Activated CD4-positive, alpha-beta memory T cell treated with anti-CD3 and anti-CD28 coated beads for 36 hours (primary cell): ENCODE data around the gene TAF4. TPM values are rescaled to one million over a fixed set of nuclear protein-coding genes. Genes with fewer than 3 reads are reported as not detected.

ENCODE experiments used
- CTCF ChIA-PET: fragments of 350-600 bp; sonication (Branson Sonifier 250); formaldehyde crosslinking; loops from one replicate; lab custom pipeline; 2021; ENCODE audit warnings: antibody characterized with exemption, inconsistent platforms; lab: Charles Lee
- POLR2A ChIA-PET: fragments of 350-600 bp; sonication (Branson Sonifier 250); formaldehyde crosslinking; loops from one replicate; lab custom pipeline; 2021; ENCODE audit warnings: antibody characterized with exemption; lab: Charles Lee
- DNase-seq: peaks from one replicate; pipeline ENCODE4 v3.0.0-alpha.2; 2020
- H3K27ac Mint-ChIP-seq: one replicate; pipeline ENCODE4 v1.8.0; 2021; ENCODE audit warnings: mixed read lengths
- H3K27me3 Mint-ChIP-seq: one replicate; pipeline ENCODE4 v1.8.0; 2021; ENCODE audit warnings: mixed read lengths
- H3K36me3 Mint-ChIP-seq: one replicate; pipeline ENCODE4 v1.8.0; 2021; ENCODE audit warnings: mixed read lengths
- H3K4me1 Mint-ChIP-seq: one replicate; pipeline ENCODE4 v1.8.0; 2021; ENCODE audit warnings: low read depth, mixed read lengths
- H3K4me3 Mint-ChIP-seq: one replicate; pipeline ENCODE4 v1.8.0; 2021; ENCODE audit warnings: mild to moderate bottlenecking, mixed read lengths
- H3K9me3 Mint-ChIP-seq: one replicate; pipeline ENCODE4 v1.8.0; 2021; ENCODE audit warnings: mixed read lengths
- intact Hi-C: fragments of 100-400 bp; cut with micrococcal nuclease; formaldehyde crosslinking; loops from one replicate; pipeline ENCODE4 v1.15.1; 2023
- total RNA-seq, 2 experiments: library from RNA; stranded (reverse); gene quantifications; one replicate each; pipeline ENCODE4 v1.2.3, GENCODE V29; 2021

The TAF4 gene
- total RNA-seq, 2 experiments from 2014 or later: 15.3 to 17.0 TPM

DNA sequence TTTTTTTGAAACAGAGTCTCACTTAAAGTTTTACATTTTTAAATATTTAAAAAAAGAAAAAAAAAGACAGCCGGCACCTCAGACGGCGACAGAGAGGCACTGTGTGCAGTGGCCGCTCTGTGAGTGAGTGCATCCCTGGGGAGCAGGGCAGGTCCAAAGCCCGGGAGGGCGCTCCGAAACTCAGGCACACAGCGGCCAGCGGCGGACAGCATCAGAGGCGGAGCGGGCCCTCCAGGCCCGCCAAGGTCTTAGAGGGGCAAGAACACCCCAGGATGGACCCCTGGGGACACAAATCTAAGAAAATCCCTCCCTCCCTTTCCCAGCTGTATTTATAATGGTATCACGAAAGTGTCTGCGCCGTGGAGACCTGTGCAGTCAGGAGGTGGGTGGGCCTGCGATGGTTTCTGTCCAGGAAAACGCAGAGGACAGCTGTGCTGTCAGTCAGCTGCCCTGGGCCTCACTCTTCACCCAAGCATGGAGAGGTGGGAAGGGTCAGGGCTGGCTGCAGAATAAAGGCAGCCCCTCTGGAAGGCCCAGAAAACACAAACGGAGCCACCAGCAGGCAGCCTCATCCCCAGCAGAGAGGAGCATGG, 43.8 kb downstream of the TAF4 start:
- intact Hi-C loops: no loop called here
- H3K27me3 Mint-ChIP-seq: no peaks in the 10 kb centered on the region
- CTCF ChIA-PET: interaction anchor here (1.9 kb wide), 1 partner anchor 11 kb away, joined by 7 read pairs; no protein-coding TSS in a partner anchor
- POLR2A ChIA-PET: no interaction called here
- no peak for DNase-seq
- H3K36me3 Mint-ChIP-seq: no peaks in the 10 kb centered on the region
- H3K4me1 Mint-ChIP-seq: peaks cover 31% of the 10 kb centered on the region
- H3K9me3 Mint-ChIP-seq: no peaks in the 10 kb centered on the region
- no peak overlapping the region for H3K27ac Mint-ChIP-seq
- no peak overlapping the region for H3K4me3 Mint-ChIP-seq

GRCh38 chr20:62020935-62021701, 44.6 kb downstream of the TAF4 start:
- Mint-ChIP-seq H3K4me1 (peaks cover 27% of the 10 kb centered on the region), H3K27me3 (no peaks in the 10 kb centered on the region), H3K9me3 (no peaks in the 10 kb centered on the region), H3K4me3 (no peak overlapping the region), H3K36me3 (no peaks in the 10 kb centered on the region), H3K27ac (no peak overlapping the region)
- POLR2A ChIA-PET: no interaction called here
- CTCF ChIA-PET: interaction anchor here (1.9 kb wide), 1 partner anchor 10 kb away, joined by 7 read pairs; no protein-coding TSS in a partner anchor
- intact Hi-C loops: no loop called here
- no peak for DNase-seq

GRCh38 chr20:62019881-62020492, 45.7 kb downstream of the TAF4 start:
- Mint-ChIP-seq H3K36me3 (no peaks in the 10 kb centered on the region), H3K4me3 (no peak overlapping the region), H3K27ac (no peak overlapping the region), H3K27me3 (no peaks in the 10 kb centered on the region), H3K4me1 (peaks cover 16% of the 10 kb centered on the region), H3K9me3 (no peaks in the 10 kb centered on the region)
- POLR2A ChIA-PET: no interaction called here
- intact Hi-C loops: no loop called here
- CTCF ChIA-PET: interaction anchor here (1.1 kb wide), 1 partner anchor 9 kb away, joined by 6 read pairs; no protein-coding TSS in a partner anchor
- DNase-seq: no peak

DNA sequence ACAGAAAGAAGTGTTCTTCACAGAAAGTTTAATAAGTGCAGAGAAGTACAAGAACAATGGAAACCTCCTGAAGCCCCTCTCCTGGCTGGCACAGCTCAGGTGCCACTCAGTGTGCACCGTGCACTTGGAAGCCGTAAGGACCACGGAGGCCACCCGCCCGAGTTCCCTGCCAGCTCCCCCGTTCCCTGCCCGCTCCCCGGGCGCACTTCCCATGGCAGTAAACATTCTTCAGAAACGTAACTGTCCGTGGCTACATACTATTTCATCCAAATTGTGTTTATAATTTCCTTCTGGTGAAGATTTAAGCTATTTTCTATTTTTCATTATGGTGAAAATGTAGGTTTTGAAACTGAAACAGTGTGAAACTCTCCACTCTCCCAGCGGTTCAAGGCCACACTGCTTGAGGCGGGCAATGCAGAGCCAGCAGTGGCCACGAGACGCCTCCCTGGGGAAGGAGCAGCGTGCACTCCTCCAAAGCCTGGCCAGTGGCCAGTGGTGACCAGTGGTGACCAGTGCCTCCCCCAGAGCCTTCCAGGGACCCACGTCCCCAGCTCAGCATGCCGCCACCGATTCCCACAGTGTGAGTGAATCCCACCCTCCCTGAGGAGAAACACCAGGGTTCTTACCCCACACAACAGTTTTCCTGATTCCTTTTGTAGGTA, 46.4 kb downstream of the TAF4 start:
- H3K27ac Mint-ChIP-seq: no peak overlapping the region
- H3K9me3 Mint-ChIP-seq: no peaks in the 10 kb centered on the region
- ChIA-PET CTCF (interaction anchor here (1.1 kb wide), 1 partner anchor 8 kb away, joined by 6 read pairs; no protein-coding TSS in a partner anchor), POLR2A (no interaction called here)
- peaks cover 2% of the 10 kb centered on the region for H3K36me3 Mint-ChIP-seq
- DNase-seq: no peak
- intact Hi-C loops: no loop called here
- H3K4me3 Mint-ChIP-seq: no peak overlapping the region
- peaks cover 12% of the 10 kb centered on the region for H3K4me1 Mint-ChIP-seq
- H3K27me3 Mint-ChIP-seq: no peaks in the 10 kb centered on the region

DNA sequence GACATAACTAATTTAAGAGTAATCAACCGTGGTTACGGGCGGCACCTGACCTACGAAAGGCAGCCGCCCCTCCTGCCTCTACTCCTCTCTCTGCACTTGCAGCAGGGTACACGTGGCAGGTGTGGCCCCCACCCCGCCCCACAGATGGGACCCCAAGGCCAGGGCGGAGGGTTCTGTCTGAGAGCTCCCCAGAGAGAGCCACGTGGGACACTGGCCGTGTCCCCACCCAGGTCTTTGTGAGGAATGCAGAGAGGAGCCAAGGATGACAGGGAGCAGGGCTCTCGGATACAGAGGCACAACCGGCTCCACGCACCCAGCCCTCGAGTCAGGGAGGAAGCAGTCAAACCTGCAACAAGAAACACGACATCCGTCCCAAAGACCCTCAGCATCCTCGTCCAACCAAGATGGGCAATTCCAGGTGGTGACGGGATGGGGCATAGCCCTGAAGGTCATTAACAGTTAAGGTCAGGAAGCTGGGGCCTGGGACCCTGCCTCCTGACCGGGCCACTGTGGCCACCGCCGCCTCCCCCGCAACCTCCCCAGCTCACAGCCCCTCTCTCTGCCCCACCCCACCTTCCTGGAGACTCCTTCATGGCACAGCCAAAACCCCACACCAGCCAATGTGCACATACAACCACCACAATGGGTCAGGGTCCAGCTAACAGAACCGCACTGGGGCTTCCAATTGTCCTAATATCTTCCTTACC, 47.1 kb downstream of the TAF4 start:
- no peak for DNase-seq
- CTCF ChIA-PET: interaction anchor here (1.1 kb wide), 1 partner anchor 8 kb away, joined by 6 read pairs; no protein-coding TSS in a partner anchor
- POLR2A ChIA-PET: no interaction called here

DNA sequence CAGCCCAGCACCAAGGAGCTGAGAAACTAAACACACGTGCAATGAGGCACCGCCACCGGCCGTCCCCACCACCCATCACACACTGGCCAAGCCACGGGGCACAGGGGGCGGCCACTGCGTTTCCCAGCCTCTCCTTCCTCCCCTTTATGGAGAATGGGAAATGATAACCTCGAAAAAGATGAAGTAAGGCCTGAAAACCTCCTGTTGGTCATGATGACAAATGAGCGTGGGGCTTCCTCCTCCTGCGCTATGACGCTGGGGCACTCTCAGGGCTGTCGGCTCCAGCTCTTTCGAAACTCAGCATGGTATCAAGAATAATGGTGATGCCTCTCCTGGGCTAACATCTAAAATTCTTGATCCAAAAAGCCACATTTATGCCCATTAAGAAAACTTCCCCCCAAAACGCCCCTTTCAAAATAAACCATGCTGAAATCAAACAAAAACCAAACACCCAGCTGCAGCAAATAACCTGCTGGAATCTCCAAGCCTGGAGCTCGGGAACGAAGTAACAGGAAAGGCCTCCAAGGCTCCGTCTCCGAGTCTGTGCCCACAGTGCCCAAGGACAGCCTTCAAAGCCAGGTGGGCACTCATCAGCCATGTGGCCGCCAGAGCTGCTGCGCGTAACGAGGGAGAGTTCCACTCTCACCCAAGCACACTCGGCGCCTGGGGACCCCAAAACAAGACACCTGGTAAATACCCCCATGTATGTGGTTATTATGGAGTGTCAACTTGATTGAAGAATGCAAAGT, 50.0 kb downstream of the TAF4 start:
- H3K27me3 Mint-ChIP-seq: no peaks in the 10 kb centered on the region
- POLR2A ChIA-PET: no interaction called here
- H3K4me3 Mint-ChIP-seq: no peak overlapping the region
- intact Hi-C loops: no loop called here
- DNase-seq: no peak
- H3K9me3 Mint-ChIP-seq: no peaks in the 10 kb centered on the region
- peaks cover 11% of the 10 kb centered on the region for H3K36me3 Mint-ChIP-seq
- H3K4me1 Mint-ChIP-seq: peaks cover 11% of the 10 kb centered on the region
- no peak overlapping the region for H3K27ac Mint-ChIP-seq
- CTCF ChIA-PET: no interaction called here

More for the DNA sequence above, 47.1 kb downstream of the TAF4 start:
- Mint-ChIP-seq H3K27me3 (no peaks in the 10 kb centered on the region), H3K4me3 (no peak overlapping the region), H3K36me3 (peaks cover 2% of the 10 kb centered on the region), H3K9me3 (no peaks in the 10 kb centered on the region), H3K4me1 (peaks cover 10% of the 10 kb centered on the region), H3K27ac (no peak overlapping the region)
- intact Hi-C loops: no loop called here

DNA sequence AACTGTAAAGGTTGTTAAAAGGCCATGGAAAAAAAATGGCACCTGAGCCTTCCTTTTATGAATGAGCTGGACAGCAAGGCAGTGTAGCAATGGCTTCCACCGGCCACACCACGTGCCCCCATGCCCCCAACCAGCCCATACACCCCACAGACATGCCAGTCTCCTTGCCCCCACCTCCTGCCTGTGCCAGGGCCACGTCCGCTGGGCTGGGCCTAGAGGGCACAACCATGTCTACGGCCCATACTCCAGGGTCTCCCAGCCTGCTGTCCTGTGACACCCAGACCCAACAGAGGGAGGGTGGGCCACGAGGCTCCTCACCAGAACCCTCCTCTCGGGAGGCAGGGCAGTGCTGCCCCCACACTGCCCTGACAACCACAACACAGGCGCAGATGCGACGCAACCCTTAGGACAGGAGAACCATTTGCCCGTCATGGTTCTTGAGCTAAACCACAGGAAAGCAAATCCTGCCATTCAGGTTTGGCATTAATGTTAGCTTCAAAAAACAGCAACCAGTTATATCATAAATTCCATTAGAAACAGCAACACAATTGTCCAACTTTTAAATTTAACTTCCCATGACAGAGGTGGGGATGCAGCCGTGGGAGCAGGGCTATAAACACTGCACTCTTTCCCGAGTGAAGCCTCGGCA, 50.7 kb downstream of the TAF4 start:
- Mint-ChIP-seq H3K4me1 (peaks cover 7% of the 10 kb centered on the region), H3K27ac (no peak overlapping the region), H3K27me3 (no peaks in the 10 kb centered on the region), H3K36me3 (peaks cover 11% of the 10 kb centered on the region), H3K9me3 (no peaks in the 10 kb centered on the region), H3K4me3 (no peak overlapping the region)
- intact Hi-C loops: loop anchor here (5.0 kb wide), 1 partner anchor 107 kb away; the partner anchor contains the start of gene LSM14B
- DNase-seq: no peak
- ChIA-PET CTCF (no interaction called here), POLR2A (no interaction called here)

- DNase-seq: no peak
- no peaks in the 10 kb centered on the region for H3K27me3 Mint-ChIP-seq
- POLR2A ChIA-PET: no interaction called here
- peaks cover 7% of the 10 kb centered on the region for H3K4me1 Mint-ChIP-seq
- peaks cover 11% of the 10 kb centered on the region for H3K36me3 Mint-ChIP-seq
- intact Hi-C loops: loop anchor here (5.0 kb wide), 1 partner anchor 108 kb away; the partner anchor contains the start of gene LSM14B
- CTCF ChIA-PET: no interaction called here
- H3K27ac Mint-ChIP-seq: no peak overlapping the region
- no peak overlapping the region for H3K4me3 Mint-ChIP-seq
- H3K9me3 Mint-ChIP-seq: no peaks in the 10 kb centered on the region
These were observed 51.2 kb downstream of the TAF4 start for GRCh38 chr20:62014488-62014775.

GRCh38 chr20:62012631-62013030, 53.0 kb downstream of the TAF4 start:
- ChIA-PET CTCF (no interaction called here), POLR2A (no interaction called here)
- H3K27ac Mint-ChIP-seq: no peak overlapping the region
- H3K36me3 Mint-ChIP-seq: peaks cover 22% of the 10 kb centered on the region
- DNase-seq: no peak
- peaks cover 7% of the 10 kb centered on the region for H3K4me1 Mint-ChIP-seq
- no peak overlapping the region for H3K4me3 Mint-ChIP-seq
- intact Hi-C loops: loop anchor here (5.0 kb wide), 1 partner anchor 110 kb away; the partner anchor contains the start of gene LSM14B
- H3K9me3 Mint-ChIP-seq: no peaks in the 10 kb centered on the region
- no peaks in the 10 kb centered on the region for H3K27me3 Mint-ChIP-seq

GRCh38 chr20:62011938-62012534, 53.6 kb downstream of the TAF4 start:
- POLR2A ChIA-PET: no interaction called here
- H3K9me3 Mint-ChIP-seq: no peaks in the 10 kb centered on the region
- CTCF ChIA-PET: interaction anchor here (0.8 to 2.4 kb wide), 13 partner anchors 10 to 483 kb away, joined by 3 to 22 read pairs (median 7); partner anchors contain the start of genes LSM14B, PSMA7 and SS18L1
- intact Hi-C loops: loop anchor here (5.0 kb wide), 1 partner anchor 110 kb away; the partner anchor contains the start of gene LSM14B
- no peak overlapping the region for H3K27ac Mint-ChIP-seq
- no peak for DNase-seq
- H3K27me3 Mint-ChIP-seq: no peaks in the 10 kb centered on the region
- H3K36me3 Mint-ChIP-seq: peaks cover 26% of the 10 kb centered on the region
- H3K4me1 Mint-ChIP-seq: peaks cover 7% of the 10 kb centered on the region
- H3K4me3 Mint-ChIP-seq: no peak overlapping the region
